ENCODE measurements around the gene NXPE3. TPM values are rescaled to one million over a fixed set of nuclear protein-coding genes. Genes with fewer than 3 reads are reported as not detected.
A peak's percentile ranks its signal among the peaks of the same experiment; 100 is the strongest.

Gene NXPE3
- total RNA-seq, 2 experiments from 2014 or later = 37.4 to 37.5 TPM

DNA sequence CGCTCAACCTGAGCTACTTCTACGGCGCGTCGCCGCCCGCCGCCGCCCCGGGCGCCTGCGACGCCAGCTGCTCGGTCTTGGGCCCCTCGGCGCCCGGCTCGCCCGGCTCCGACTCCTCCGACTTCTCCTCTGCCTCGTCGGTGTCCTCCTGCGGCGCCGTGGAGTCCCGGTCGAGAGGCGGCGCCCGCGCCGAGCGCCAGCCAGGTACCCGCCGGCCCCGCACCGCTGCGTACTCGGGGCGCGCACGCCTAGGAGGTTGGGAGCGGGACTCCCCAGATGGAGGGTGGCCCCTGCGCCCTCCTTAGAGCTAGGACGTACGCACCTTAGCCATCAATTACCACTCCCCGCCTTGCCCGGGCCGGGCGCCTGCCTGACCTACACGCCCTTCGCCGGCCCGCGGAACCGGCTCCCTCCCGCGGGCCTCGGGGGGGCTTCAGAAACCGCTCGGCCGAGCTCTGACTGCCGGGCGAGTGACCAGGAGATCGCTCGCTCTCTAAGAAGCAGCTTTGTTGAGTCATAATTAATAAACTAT, 70.8 kb downstream of the NXPE3 start:
- Histone ChIP-seq H3K4me1 (ENCODE audit: insufficient read depth, low read length) (peaks cover 24% of the 10 kb centered on the region), H3K27ac (ENCODE audit: low read depth in 1 of 2, low read length in 2 of 2) (peak overlapping the region; percentile 92 to 99), H3K4me3 (ENCODE audit: low read length) (peak overlapping the region; percentile 79), H3K27me3 (ENCODE audit: control insufficient read depth in 1 of 2, insufficient read depth in 2 of 2, low read length in 2 of 2) (no peaks in the 10 kb centered on the region), H3K36me3 (ENCODE audit: insufficient read depth, low read length) (peaks cover 32% of the 10 kb centered on the region), H3K9me3 (ENCODE audit: control insufficient read depth in 1 of 2, insufficient read depth in 1 of 2, low read length in 2 of 2) (no peaks in the 10 kb centered on the region)
- ChIA-PET CTCF (interaction anchor here (0.7 to 1.4 kb wide), 6 partner anchors 13 to 86 kb away, joined by 3 to 8 read pairs (median 4); no protein-coding TSS in a partner anchor), POLR2A (interaction anchor here (0.5 to 7.7 kb wide), 50 partner anchors 9 to 1589 kb away, joined by 3 to 221 read pairs (median 5); partner anchors contain the start of genes CEP97, LNP1, NXPE3 and PCNP)
- DNase-seq = peak; percentile 30 to 80 (median 57)
- TF ChIP-seq CTCF (IDR thresholded peaks at IDR 0.05) = no peak
- Mint-ChIP-seq H3K4me1 (ENCODE audit: low read depth) (peaks cover 57% of the 10 kb centered on the region), H3K4me3 (peak overlapping the region; percentile 99), H3K9me3 (no peaks in the 10 kb centered on the region), H3K36me3 (ENCODE audit: low read depth) (peaks cover 53% of the 10 kb centered on the region), H3K27me3 (peaks cover 5% of the 10 kb centered on the region), H3K27ac (peak overlapping the region; percentile 100)
- peak; percentile 37 for ATAC-seq (ENCODE audit: poor library complexity)
- intact Hi-C loops (cut with DNase I, micrococcal nuclease) = loop anchor here (1.0 to 5.0 kb wide), 6 partner anchors 22 to 378 kb away; partner anchors contain the start of gene RPL24 (in 1 of the 2)

- peak overlapping the region; percentile 79 for H3K4me3 ChIP-seq (ENCODE audit: low read length)
- no peaks in the 10 kb centered on the region for H3K9me3 ChIP-seq (ENCODE audit: control insufficient read depth in 1 of 2, insufficient read depth in 1 of 2, low read length in 2 of 2)
- peaks cover 60% of the 10 kb centered on the region for H3K36me3 Mint-ChIP-seq (ENCODE audit: low read depth)
- ATAC-seq (ENCODE audit: poor library complexity) (peak; percentile 47), DNase-seq (peak in 11 of 14 experiments; percentile 20 to 93 (median 45))
- peaks cover 38% of the 10 kb centered on the region for H3K36me3 ChIP-seq (ENCODE audit: insufficient read depth, low read length)
- H3K9me3 Mint-ChIP-seq = no peaks in the 10 kb centered on the region
- POLR2A ChIA-PET = interaction anchor here (0.5 to 7.7 kb wide), 45 partner anchors 8 to 1590 kb away, joined by 3 to 221 read pairs (median 8); partner anchors contain the start of genes CEP97, LNP1, NXPE3 and PCNP
- H3K27me3 ChIP-seq (ENCODE audit: control insufficient read depth in 1 of 2, insufficient read depth in 2 of 2, low read length in 2 of 2) = no peaks in the 10 kb centered on the region
- H3K4me1 Mint-ChIP-seq (ENCODE audit: low read depth) = peaks cover 63% of the 10 kb centered on the region
- peak overlapping the region; percentile 92 to 99 for H3K27ac ChIP-seq (ENCODE audit: low read depth in 1 of 2, low read length in 2 of 2)
- CTCF ChIA-PET = interaction anchor here (0.9 to 1.4 kb wide), 4 partner anchors 36 to 85 kb away, joined by 3 to 8 read pairs (median 6); no protein-coding TSS in a partner anchor
- H3K4me1 ChIP-seq (ENCODE audit: insufficient read depth, low read length) = peaks cover 24% of the 10 kb centered on the region
- peak overlapping the region; percentile 100 for H3K27ac Mint-ChIP-seq
- H3K27me3 Mint-ChIP-seq = peaks cover 5% of the 10 kb centered on the region
- intact Hi-C loops (cut with DNase I, micrococcal nuclease) = loop anchor here in 1 of 2 experiments (1.0 to 5.0 kb wide), 5 partner anchors 23 to 377 kb away; no protein-coding TSS in a partner anchor
- no peak for TF ChIP-seq CTCF (IDR thresholded peaks at IDR 0.05)
- peak overlapping the region; percentile 99 for H3K4me3 Mint-ChIP-seq
Observed at GRCh38 chr3:101850246-101851051, 71.4 kb downstream of the NXPE3 start.

DNA sequence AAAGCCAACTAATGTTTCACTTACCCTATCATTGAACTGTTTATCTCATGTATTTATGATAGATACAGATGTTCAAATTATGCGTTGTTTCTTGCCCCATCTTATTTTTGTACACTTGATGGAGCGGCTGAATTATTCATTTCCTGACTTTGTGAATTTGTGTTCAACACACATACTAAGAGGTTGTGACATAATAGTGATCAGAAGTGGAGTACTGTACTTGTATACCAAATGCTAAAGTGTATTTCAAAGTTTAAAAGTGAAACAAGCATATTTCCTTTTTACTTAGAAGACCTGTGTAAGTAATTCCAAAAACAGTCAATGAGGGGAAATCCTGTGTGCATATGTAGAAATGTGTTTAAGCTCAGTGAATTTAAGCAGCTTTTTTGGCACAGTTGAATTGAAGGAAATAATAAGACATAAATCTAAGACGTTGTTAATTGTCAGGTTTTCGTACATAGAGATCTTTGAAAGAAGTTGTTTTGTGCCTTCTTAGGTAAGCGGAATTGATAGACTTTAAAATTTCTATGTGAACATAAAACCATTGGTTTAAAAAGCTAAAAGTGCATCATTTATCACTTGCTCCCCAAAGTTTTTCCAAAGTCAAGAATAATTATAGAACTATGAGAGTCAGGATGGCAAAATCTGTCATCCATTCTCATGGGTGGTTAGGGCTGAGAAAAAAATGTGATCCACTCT, 72.2 kb downstream of the NXPE3 start:
- no peaks in the 10 kb centered on the region for H3K9me3 ChIP-seq (ENCODE audit: control insufficient read depth in 1 of 2, insufficient read depth in 1 of 2, low read length in 2 of 2)
- peak overlapping the region; percentile 79 for H3K4me3 ChIP-seq (ENCODE audit: low read length)
- H3K27me3 ChIP-seq (ENCODE audit: control insufficient read depth in 1 of 2, insufficient read depth in 2 of 2, low read length in 2 of 2) = no peaks in the 10 kb centered on the region
- DNase-seq = peak in 1 of 14 experiments; percentile 69
- Mint-ChIP-seq H3K27ac (peak overlapping the region; percentile 100), H3K4me1 (ENCODE audit: low read depth) (peaks cover 67% of the 10 kb centered on the region), H3K4me3 (peak overlapping the region; percentile 99), H3K36me3 (ENCODE audit: low read depth) (peaks cover 68% of the 10 kb centered on the region), H3K27me3 (peaks cover 5% of the 10 kb centered on the region), H3K9me3 (no peaks in the 10 kb centered on the region)
- H3K4me1 ChIP-seq (ENCODE audit: insufficient read depth, low read length) = peaks cover 24% of the 10 kb centered on the region
- POLR2A ChIA-PET = interaction anchor here (0.7 to 7.7 kb wide), 17 partner anchors 13 to 378 kb away, joined by 3 to 221 read pairs (median 5); no protein-coding TSS in a partner anchor
- CTCF ChIA-PET = interaction anchor here (1.3 to 1.5 kb wide), 2 partner anchors 28 to 374 kb away, joined by 3 read pairs; no protein-coding TSS in a partner anchor
- H3K27ac ChIP-seq (ENCODE audit: low read depth in 1 of 2, low read length in 2 of 2) = peak overlapping the region; percentile 92 to 99
- no peak for ATAC-seq (ENCODE audit: poor library complexity)
- peaks cover 45% of the 10 kb centered on the region for H3K36me3 ChIP-seq (ENCODE audit: insufficient read depth, low read length)
- intact Hi-C loops (cut with DNase I, micrococcal nuclease) = loop anchor here in 1 of 2 experiments (2.0 to 5.0 kb wide), 3 partner anchors 39 to 376 kb away; no protein-coding TSS in a partner anchor
- no peak for TF ChIP-seq CTCF (IDR thresholded peaks at IDR 0.05)
